Measurements from ENCODE around the gene SCN3B.
A peak's percentile ranks its signal among the peaks of the same experiment; 100 is the strongest.

The SCN3B gene

GRCh38 chr11:123585706-123586105 lies 68.7 kb downstream of the SCN3B start:
- Histone ChIP-seq H3K36me3 (ENCODE audit: control insufficient read depth in 2 of 2, insufficient read depth in 1 of 2, low read length in 2 of 2) (peaks cover 0 to under 1% of the 10 kb centered on the region in 2 experiments; a peak in 1 of 3 replicates), H3K4me3 (ENCODE audit: low read depth, low read length) (no peak overlapping the region), H3K27ac (ENCODE audit: extremely low read depth, low read depth, low read length) (no peak overlapping the region), H3K4me1 (ENCODE audit: control insufficient read depth, insufficient read depth, low read length) (no peaks in the 10 kb centered on the region), H3K9me3 (ENCODE audit: control insufficient read depth, insufficient read depth, low read depth, low read length) (no peaks in the 10 kb centered on the region)
- CTCF ChIA-PET, result interaction anchor here (0.5 to 1.8 kb wide), 2 partner anchors 9 to 476 kb away, joined by 4 to 10 read pairs; no protein-coding TSS in a partner anchor
- TF ChIP-seq PRDM1 (tag by site-specific recombination; IDR thresholded peaks at IDR 0.05) (peak; percentile 41; the same call in 1 of the 2 replicates), ZBTB20 (tag by site-specific recombination; IDR thresholded peaks at IDR 0.05) (no peak)
- POLR2A ChIA-PET, result no interaction called here

- no peak for TF ChIP-seq ZNF24 (tag by site-specific recombination; IDR thresholded peaks at IDR 0.05)
- TF ChIP-seq ZNF473 (tag by site-specific recombination; IDR thresholded peaks at IDR 0.05), result no peak
- TF ChIP-seq ZNF621 (tag by site-specific recombination; IDR thresholded peaks at IDR 0.05), result no peak
- TF ChIP-seq ZFP3 (tag by site-specific recombination; IDR thresholded peaks at IDR 0.05; ENCODE audit: low read depth), result no peak
- no peak for TF ChIP-seq BCL11B (tag by site-specific recombination; IDR thresholded peaks at IDR 0.05; ENCODE audit: low read depth)
- no peak for TF ChIP-seq ZNF362 (tag by site-specific recombination; IDR thresholded peaks at IDR 0.05)
- no peak for TF ChIP-seq ZNF596 (tag by site-specific recombination; IDR thresholded peaks at IDR 0.05)
- no peak for TF ChIP-seq ZSCAN23 (tag by site-specific recombination; IDR thresholded peaks at IDR 0.05)
- POLR2A ChIA-PET, result no interaction called here
- CTCF ChIA-PET, result interaction anchor here (0.5 to 1.8 kb wide), 2 partner anchors 8 to 476 kb away, joined by 4 to 10 read pairs; no protein-coding TSS in a partner anchor
- Histone ChIP-seq H3K36me3 (ENCODE audit: control insufficient read depth in 2 of 2, insufficient read depth in 1 of 2, low read length in 2 of 2) (no peaks in the 10 kb centered on the region), H3K27ac (ENCODE audit: extremely low read depth, low read depth, low read length) (no peak overlapping the region), H3K9me3 (ENCODE audit: control insufficient read depth, insufficient read depth, low read depth, low read length) (no peaks in the 10 kb centered on the region), H3K4me1 (ENCODE audit: control insufficient read depth, insufficient read depth, low read length) (no peaks in the 10 kb centered on the region), H3K4me3 (ENCODE audit: low read depth, low read length) (no peak overlapping the region)
Observed at GRCh38 chr11:123585206-123585605, 69.2 kb downstream of the SCN3B start.

GRCh38 chr11:123584737-123585136 lies 69.7 kb downstream of the SCN3B start:
- CTCF ChIA-PET, result interaction anchor here (0.6 kb wide), 1 partner anchor 45 kb away, joined by 3 read pairs; no protein-coding TSS in a partner anchor
- H3K4me3 ChIP-seq (ENCODE audit: low read depth, low read length), result no peak overlapping the region
- no peaks in the 10 kb centered on the region for H3K4me1 ChIP-seq (ENCODE audit: control insufficient read depth, insufficient read depth, low read length)
- POLR2A ChIA-PET, result no interaction called here
- no peak overlapping the region for H3K27ac ChIP-seq (ENCODE audit: extremely low read depth, low read depth, low read length)
- no peaks in the 10 kb centered on the region for H3K9me3 ChIP-seq (ENCODE audit: control insufficient read depth, insufficient read depth, low read depth, low read length)
- no peaks in the 10 kb centered on the region for H3K36me3 ChIP-seq (ENCODE audit: control insufficient read depth in 2 of 2, insufficient read depth in 1 of 2, low read length in 2 of 2)
- TF ChIP-seq TSHZ1 (tag by site-specific recombination; IDR thresholded peaks at IDR 0.05; ENCODE audit: borderline replicate concordance) (no peak), ZNF266 (tag by site-specific recombination; IDR thresholded peaks at IDR 0.05; ENCODE audit: low read depth) (no peak), ZNF501 (tag by site-specific recombination; IDR thresholded peaks at IDR 0.05) (no peak), ZNF660 (tag by site-specific recombination; IDR thresholded peaks at IDR 0.05) (no peak), ZNF239 (tag by site-specific recombination; IDR thresholded peaks at IDR 0.05) (no peak), KLF7 (tag by site-specific recombination; IDR thresholded peaks at IDR 0.05; ENCODE audit: borderline replicate concordance) (no peak), ZBTB17 (tag by site-specific recombination; IDR thresholded peaks at IDR 0.05) (no peak), ZNF132 (tag by site-specific recombination; IDR thresholded peaks at IDR 0.05; ENCODE audit: borderline replicate concordance) (no peak), SCRT1 (tag by site-specific recombination; IDR thresholded peaks at IDR 0.05; ENCODE audit: borderline replicate concordance) (no peak), SALL2 (tag by site-specific recombination; IDR thresholded peaks at IDR 0.05; ENCODE audit: borderline replicate concordance) (no peak), REPIN1 (tag by site-specific recombination; IDR thresholded peaks at IDR 0.05; ENCODE audit: low read depth) (no peak), ZNF274 (IDR thresholded peaks at IDR 0.05; ENCODE audit: low read length) (no peak), ZNF274 (tag by site-specific recombination; IDR thresholded peaks at IDR 0.05; ENCODE audit: borderline replicate concordance) (no peak), ZBTB44 (tag by site-specific recombination; IDR thresholded peaks at IDR 0.05) (no peak), ZSCAN18 (tag by site-specific recombination; IDR thresholded peaks at IDR 0.05) (no peak), ZNF2 (tag by site-specific recombination; IDR thresholded peaks at IDR 0.05) (no peak)

Data from HEK293 (cell line).